GM12873 (cell line): ENCODE data around the gene CCPG1.

ENCODE experiments used
- CTCF ChIP-seq: IDR thresholded peaks from 2 replicates; pipeline ENCODE4 v1.5.1; 2012; ENCODE audit warnings: low read depth, mild to moderate bottlenecking, moderate library complexity, low read length, control low read depth; ENCODE audit not compliant: insufficient read depth; ENCODE audit errors: missing control alignments

CCPG1 gene

GRCh38 chr15:55403531-55403930 lies 4.6 kb downstream of the CCPG1 start:
- TF ChIP-seq CTCF = no peak

GRCh38 chr15:55402707-55403106 lies 5.5 kb downstream of the CCPG1 start:
- TF ChIP-seq CTCF = no peak

GRCh38 chr15:55401786-55402246 lies 6.3 kb downstream of the CCPG1 start:
- TF ChIP-seq CTCF = no peak

- TF ChIP-seq CTCF = no peak
These were observed 9.9 kb downstream of the CCPG1 start for GRCh38 chr15:55398243-55398642.

GRCh38 chr15:55394694-55395093 lies 13.5 kb downstream of the CCPG1 start:
- no peak for TF ChIP-seq CTCF

GRCh38 chr15:55389264-55389607 lies 18.9 kb downstream of the CCPG1 start:
- no peak for TF ChIP-seq CTCF

- no peak for TF ChIP-seq CTCF
These were observed 21.1 kb downstream of the CCPG1 start for GRCh38 chr15:55387027-55387426.
